Esophagus muscularis mucosa (tissue), 3 donors: ENCODE data around the gene PITX3.

Source experiments
- CTCF ChIP-seq, 3 experiments: fragments of 200-600 bp in 2 of 3; fragments of 450-650 bp in 1 of 3; sonication (generic) in 2 of 3; IDR thresholded peaks; one replicate each; pipeline ENCODE4 v1.5.1; 2017 to 2019; ENCODE audit warnings: antibody characterized with exemption in 3 of 3, mild to moderate bottlenecking in 2 of 3, moderate library complexity in 1 of 3
- POLR2A ChIP-seq: fragments of 450-650 bp; IDR thresholded peaks from one replicate; pipeline ENCODE4 v1.6.1; 2017; ENCODE audit warnings: antibody characterized with exemption, moderate library complexity, mild to moderate bottlenecking, low read depth
- POLR2AphosphoS5 ChIP-seq, 2 donors: sonication (generic); formaldehyde crosslinking; IDR thresholded peaks; one replicate each; pipeline ENCODE4 v1.6.1; 2017; ENCODE audit warnings: antibody characterized with exemption in 2 of 2

GRCh38 chr10:102237711-102238252, 3.5 kb downstream of the PITX3 start:
- TF ChIP-seq POLR2A: no peak
- no peak for TF ChIP-seq CTCF (IDR thresholded peaks at IDR 0.05)
- TF ChIP-seq POLR2AphosphoS5 (IDR thresholded peaks at IDR 0.05): no peak
